HepG2 (cell line): ENCODE data around the gene PAQR3. TPM values are rescaled to one million over a fixed set of nuclear protein-coding genes. Genes with fewer than 3 reads are reported as not detected.

Source experiments
- BRCA1 ChIP-seq: sonication (generic); formaldehyde crosslinking; IDR thresholded peaks from 2 replicates; pipeline ENCODE4 v1.4.0; 2020; ENCODE audit warnings: missing genetic modification reagents
- CTCF ChIP-seq: sonication (generic); formaldehyde crosslinking; IDR thresholded peaks from 2 replicates; pipeline ENCODE4 v1.5.0; 2020; ENCODE audit warnings: mild to moderate bottlenecking, missing genetic modification reagents, moderate library complexity
- ETV6 ChIP-seq: sonication (generic); formaldehyde crosslinking; conservative IDR thresholded peaks from 2 replicates; pipeline ENCODE4 v1.4.0; 2020; ENCODE audit warnings: missing genetic modification reagents
- FLYWCH1 ChIP-seq: sonication (generic); formaldehyde crosslinking; IDR thresholded peaks from 2 replicates; pipeline ENCODE4 v1.8.1; 2023; ENCODE audit warnings: mild to moderate bottlenecking, missing genetic modification reagents
- GTF3A ChIP-seq: sonication (generic); formaldehyde crosslinking; conservative IDR thresholded peaks from 2 replicates; pipeline ENCODE4 v1.4.0; 2020; ENCODE audit warnings: mild to moderate bottlenecking, missing genetic modification reagents
- KAT2B ChIP-seq: fragments of 150-350 bp; IDR thresholded peaks from 2 replicates; pipeline ENCODE4 v1.6.1; 2014; ENCODE audit warnings: low read depth, low read length, borderline replicate concordance
- MAF1 ChIP-seq: sonication (generic); formaldehyde crosslinking; IDR thresholded peaks from 2 replicates; pipeline ENCODE4 v1.5.0; 2020; ENCODE audit warnings: missing genetic modification reagents, borderline replicate concordance
- MBNL3 ChIP-seq: fragments of 250-450 bp; sonication (Bioruptor Pico); conservative IDR thresholded peaks from 2 replicates; pipeline ENCODE4 v1.8.0; 2022; ENCODE audit warnings: mild to moderate bottlenecking, inconsistent platforms
- MED8 ChIP-seq: sonication (generic); formaldehyde crosslinking; IDR thresholded peaks from 2 replicates; pipeline ENCODE4 v1.8.1; 2023; ENCODE audit warnings: mild to moderate bottlenecking, missing genetic modification reagents; ENCODE audit not compliant: insufficient replicate concordance
- MTF2 ChIP-seq: sonication (generic); formaldehyde crosslinking; IDR thresholded peaks from 2 replicates; pipeline ENCODE4 v1.5.0; 2020; ENCODE audit warnings: missing genetic modification reagents, borderline replicate concordance
- NFYB ChIP-seq: sonication (generic); formaldehyde crosslinking; IDR thresholded peaks from 2 replicates; pipeline ENCODE4 v1.4.0; 2020; ENCODE audit warnings: missing genetic modification reagents
- POLR2AphosphoS5 ChIP-seq: IDR thresholded peaks from 2 replicates; pipeline ENCODE4 v1.6.1; 2012; ENCODE audit warnings: low read depth, low read length
- PRPF4 ChIP-seq: fragments of 200-400 bp; formaldehyde crosslinking; IDR thresholded peaks from 2 replicates; pipeline ENCODE4 v1.6.1; 2016; ENCODE audit warnings: low read length, low read depth; ENCODE audit not compliant: poor library complexity, severe bottlenecking
- RBM39 ChIP-seq: fragments of 200-400 bp; formaldehyde crosslinking; IDR thresholded peaks from one replicate; pipeline ENCODE4 v1.6.1; 2018; ENCODE audit warnings: antibody characterized with exemption, mild to moderate bottlenecking, low read depth, low read length; ENCODE audit not compliant: poor library complexity, severe bottlenecking
- RORA ChIP-seq: sonication (generic); formaldehyde crosslinking; IDR thresholded peaks from 2 replicates; pipeline ENCODE4 v1.5.0; 2020; ENCODE audit warnings: mild to moderate bottlenecking, missing genetic modification reagents, moderate library complexity
- STAG1 ChIP-seq: sonication (generic); formaldehyde crosslinking; IDR thresholded peaks from 2 replicates; pipeline ENCODE4 v1.4.0; 2020; ENCODE audit warnings: missing genetic modification reagents
- TFAP4 ChIP-seq: sonication (generic); IDR thresholded peaks from 2 replicates; pipeline ENCODE4 v1.6.1; 2016; ENCODE audit warnings: low read depth, borderline replicate concordance
- TGIF2 ChIP-seq: IDR thresholded peaks from 2 replicates; pipeline ENCODE4 v1.6.1; 2016; ENCODE audit warnings: control low read depth, missing compliant biosample characterization
- TOPORS ChIP-seq: sonication (generic); formaldehyde crosslinking; IDR thresholded peaks from 2 replicates; pipeline ENCODE4 v1.8.0; 2023; ENCODE audit warnings: mild to moderate bottlenecking, missing genetic modification reagents
- ZFP36 ChIP-seq: fragments of 150-350 bp; IDR thresholded peaks from 2 replicates; pipeline ENCODE4 v1.6.1; 2018; ENCODE audit warnings: borderline replicate concordance, low read length, low read depth; ENCODE audit not compliant: partially characterized antibody
- ZNF10 ChIP-seq: sonication (generic); formaldehyde crosslinking; IDR thresholded peaks from 2 replicates; pipeline ENCODE4 v1.4.0; 2020; ENCODE audit warnings: mild to moderate bottlenecking, low read depth, missing genetic modification reagents, borderline replicate concordance
- ZNF124 ChIP-seq: sonication (generic); formaldehyde crosslinking; IDR thresholded peaks from 2 replicates; pipeline ENCODE4 v1.4.0; 2020; ENCODE audit warnings: missing genetic modification reagents
- ZNF572 ChIP-seq: sonication (generic); formaldehyde crosslinking; IDR thresholded peaks from 2 replicates; pipeline ENCODE4 v1.5.1; 2020; ENCODE audit warnings: mild to moderate bottlenecking, missing genetic modification reagents
- ZNF660 ChIP-seq: sonication (generic); formaldehyde crosslinking; IDR thresholded peaks from 2 replicates; pipeline ENCODE4 v1.5.1; 2020; ENCODE audit warnings: mild to moderate bottlenecking, low read depth, missing genetic modification reagents, borderline replicate concordance
- ZNF777 ChIP-seq: sonication (generic); formaldehyde crosslinking; IDR thresholded peaks from 2 replicates; pipeline ENCODE4 v1.4.0; 2020; ENCODE audit warnings: missing genetic modification reagents
- polyA plus RNA-seq, 8 experiments: library from polyadenylated mRNA; depleted of rRNA in 3 of 8; stranded (reverse) in 7 of 8; unstranded in 1 of 8; fragments of >200 nt; fragmentation: Illumina TruSeq in 4 of 8; extraction: Trizol in 4 of 8; gene quantifications; 2 replicates each; pipeline versions ENCODE4 v1.2.1 to v1.2.3, GENCODE V29; 2011 to 2016; ENCODE audit warnings: low read depth in 4 of 8, missing spikeins in 1 of 8, mixed read lengths in 1 of 8; ENCODE audit not compliant: insufficient read depth in 1 of 8
- total RNA-seq, 5 experiments: library from RNA; depleted of rRNA; stranded (reverse); fragments of >200 nt; fragmentation: Illumina TruSeq; extraction: Trizol; gene quantifications; 2 replicates each; pipeline ENCODE4 v1.2.3, GENCODE V29; 2016; ENCODE audit warnings: low read depth in 1 of 5
- TF ChIP-seq, protein P1 (sequence below): sonication (generic); formaldehyde crosslinking; IDR thresholded peaks from 2 replicates; pipeline ENCODE4 v1.4.0; 2020; ENCODE audit warnings: mild to moderate bottlenecking, low read depth, missing genetic modification reagents
- TF ChIP-seq, protein P2 (sequence below): sonication (generic); formaldehyde crosslinking; IDR thresholded peaks from 2 replicates; pipeline ENCODE4 v1.4.0; 2020; ENCODE audit warnings: missing genetic modification reagents

The PAQR3 gene
- total and polyA plus RNA-seq, 2 of the 13 experiments (the other 11 are each of a cell fraction or from before 2014, with no cell fraction given): 9.9 to 13.6 TPM

GRCh38 chr4:78862314-78862737, 76.9 kb downstream of the PAQR3 start (continued):
- TF ChIP-seq, protein P1, sequence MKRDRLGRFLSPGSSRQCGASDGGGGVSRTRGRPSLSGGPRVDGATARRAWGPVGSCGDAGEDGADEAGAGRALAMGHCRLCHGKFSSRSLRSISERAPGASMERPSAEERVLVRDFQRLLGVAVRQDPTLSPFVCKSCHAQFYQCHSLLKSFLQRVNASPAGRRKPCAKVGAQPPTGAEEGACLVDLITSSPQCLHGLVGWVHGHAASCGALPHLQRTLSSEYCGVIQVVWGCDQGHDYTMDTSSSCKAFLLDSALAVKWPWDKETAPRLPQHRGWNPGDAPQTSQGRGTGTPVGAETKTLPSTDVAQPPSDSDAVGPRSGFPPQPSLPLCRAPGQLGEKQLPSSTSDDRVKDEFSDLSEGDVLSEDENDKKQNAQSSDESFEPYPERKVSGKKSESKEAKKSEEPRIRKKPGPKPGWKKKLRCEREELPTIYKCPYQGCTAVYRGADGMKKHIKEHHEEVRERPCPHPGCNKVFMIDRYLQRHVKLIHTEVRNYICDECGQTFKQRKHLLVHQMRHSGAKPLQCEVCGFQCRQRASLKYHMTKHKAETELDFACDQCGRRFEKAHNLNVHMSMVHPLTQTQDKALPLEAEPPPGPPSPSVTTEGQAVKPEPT (CRISPR knock-in tag): no peak
- TF ChIP-seq POLR2AphosphoS5: no peak
- no peak for TF ChIP-seq RBM39
- no peak for TF ChIP-seq MED8 (CRISPR knock-in tag)
- TF ChIP-seq TGIF2 (CRISPR knock-in tag): peak; percentile 44; the same call in 1 of the 2 replicates
- no peak for TF ChIP-seq ZNF777 (CRISPR knock-in tag)
- TF ChIP-seq ETV6 (CRISPR knock-in tag): no peak
- no peak for TF ChIP-seq PRPF4
- no peak for TF ChIP-seq NFYB
- no peak for TF ChIP-seq ZNF124 (CRISPR knock-in tag)
- no peak for TF ChIP-seq MBNL3
- TF ChIP-seq CTCF (CRISPR knock-in tag): no peak
- TF ChIP-seq BRCA1 (CRISPR knock-in tag): no peak
- TF ChIP-seq TFAP4: no peak
- no peak for TF ChIP-seq ZNF572 (CRISPR knock-in tag)
- no peak for TF ChIP-seq MTF2 (CRISPR knock-in tag)
- no peak for TF ChIP-seq GTF3A (CRISPR knock-in tag)
- no peak for TF ChIP-seq TOPORS (CRISPR knock-in tag)
- TF ChIP-seq, protein P2, sequence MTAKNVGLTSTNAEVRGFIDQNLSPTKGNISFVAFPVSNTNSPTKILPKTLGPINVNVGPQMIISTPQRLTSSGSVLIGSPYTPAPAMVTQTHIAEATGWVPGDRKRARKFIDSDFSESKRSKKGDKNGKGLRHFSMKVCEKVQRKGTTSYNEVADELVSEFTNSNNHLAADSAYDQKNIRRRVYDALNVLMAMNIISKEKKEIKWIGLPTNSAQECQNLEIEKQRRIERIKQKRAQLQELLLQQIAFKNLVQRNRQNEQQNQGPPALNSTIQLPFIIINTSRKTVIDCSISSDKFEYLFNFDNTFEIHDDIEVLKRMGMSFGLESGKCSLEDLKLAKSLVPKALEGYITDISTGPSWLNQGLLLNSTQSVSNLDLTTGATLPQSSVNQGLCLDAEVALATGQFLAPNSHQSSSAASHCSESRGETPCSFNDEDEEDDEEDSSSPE (CRISPR knock-in tag): no peak
- TF ChIP-seq RORA (CRISPR knock-in tag): no peak
- TF ChIP-seq ZNF660 (CRISPR knock-in tag): no peak
- no peak for TF ChIP-seq KAT2B
- peak; percentile 100 for TF ChIP-seq ZFP36
- no peak for TF ChIP-seq FLYWCH1 (CRISPR knock-in tag)
- TF ChIP-seq STAG1 (CRISPR knock-in tag): peak; percentile 28
- TF ChIP-seq ZNF10 (CRISPR knock-in tag): no peak
- no peak for TF ChIP-seq MAF1 (CRISPR knock-in tag)
